Panc1 (cell line): ENCODE results near the gene SLC35D3. TPM values are rescaled to one million over a fixed set of nuclear protein-coding genes. Genes with fewer than 3 reads are reported as not detected.

Experiments used
- ATAC-seq: fragments of 200-7000 bp; cut with Tn5 transposase; 2 replicates; pipeline ENCODE4 v1.9.1; 2020; ENCODE audit warnings: mild to moderate bottlenecking, moderate library complexity
- BruUV-seq: library from RNA; stranded (reverse); fragments of 400-500 nt; replicated peaks from 2 replicates; lab custom pipeline; 2021; lab: Mats Ljungman, UMichigan
- CTCF ChIA-PET: fragments of 300-600 bp; sonication (Branson Sonifier 250); formaldehyde crosslinking; loops from one replicate; lab custom pipeline; 2022; ENCODE audit warnings: antibody characterized with exemption; lab: Charles Lee
- POLR2A ChIA-PET: fragments of 300-600 bp; sonication (Branson Sonifier 250); formaldehyde crosslinking; loops from one replicate; lab custom pipeline; 2022; ENCODE audit warnings: antibody characterized with exemption; lab: Charles Lee
- DNase-seq: peaks from one replicate; pipeline ENCODE4 v3.0.0-alpha.2; 2010; ENCODE audit warnings: low read depth, low spot score
- H3K27ac ChIP-seq: 2 replicates; pipeline ENCODE4 v1.5.1; 2011; ENCODE audit warnings: mild to moderate bottlenecking, low read length, inconsistent platforms
- H3K27me3 ChIP-seq: fragments of 200-500 bp; sonication (Bioruptor generic); 2 replicates; pipeline ENCODE4 v1.6.0; 2014; ENCODE audit warnings: low read length, inconsistent platforms; ENCODE audit not compliant: control insufficient read depth, insufficient read depth
- H3K36me3 ChIP-seq: fragments of 200-500 bp; sonication (Bioruptor generic); 2 replicates; pipeline ENCODE4 v1.5.1; 2014; ENCODE audit warnings: inconsistent platforms, mild to moderate bottlenecking, low read length, moderate library complexity; ENCODE audit not compliant: control insufficient read depth, insufficient read depth
- H3K4me1 ChIP-seq: 2 replicates; pipeline ENCODE4 v1.5.1; 2011; ENCODE audit warnings: inconsistent platforms, mild to moderate bottlenecking, low read length, moderate library complexity; ENCODE audit not compliant: control insufficient read depth, insufficient read depth
- H3K4me3 ChIP-seq, 2 experiments: 2 replicates each; pipeline ENCODE4 v1.5.1; 2011 to 2012; ENCODE audit warnings: low read depth in 2 of 2, low read length in 2 of 2, mild to moderate bottlenecking in 2 of 2, inconsistent platforms in 1 of 2, moderate library complexity in 1 of 2
- H3K9me3 ChIP-seq: fragments of 200-500 bp; sonication (Bioruptor generic); 2 replicates; pipeline ENCODE4 v1.5.1; 2014; ENCODE audit warnings: low read depth, mild to moderate bottlenecking, inconsistent platforms, low read length, moderate library complexity; ENCODE audit not compliant: control insufficient read depth, insufficient read depth
- CTCF ChIP-seq: fragments of 450-650 bp; IDR thresholded peaks from 2 replicates; pipeline ENCODE4 v1.5.1; 2017; ENCODE audit warnings: mild to moderate bottlenecking
- POLR2AphosphoS5 ChIP-seq: IDR thresholded peaks from 2 replicates; pipeline ENCODE4 v1.6.1; 2012; ENCODE audit warnings: mild to moderate bottlenecking, low read depth, low read length, moderate library complexity
- REST ChIP-seq, 2 experiments: IDR thresholded peaks; 2 replicates each; pipeline ENCODE4 v1.6.1; 2011 to 2012; ENCODE audit warnings: low read depth in 2 of 2, control low read depth in 1 of 2, low read length in 1 of 2, mild to moderate bottlenecking in 1 of 2, moderate library complexity in 1 of 2; ENCODE audit not compliant: insufficient read depth in 1 of 2
- SIN3A ChIP-seq: IDR thresholded peaks from 2 replicates; pipeline ENCODE4 v1.6.1; 2012; ENCODE audit warnings: low read depth, mild to moderate bottlenecking, low read length, moderate library complexity, borderline replicate concordance; ENCODE audit not compliant: insufficient read depth
- TCF7L2 ChIP-seq: IDR thresholded peaks from 2 replicates; pipeline ENCODE4 v1.6.1; 2011; ENCODE audit warnings: mild to moderate bottlenecking, low read depth, low read length, inconsistent platforms
- in situ Hi-C: cut with HindIII; loops from 2 replicates; pipeline ENCODE4 v1.10.0; 2016; ENCODE audit warnings: low sequenced_read_pairs, low pct_unique_long_range_greater_than_20kb
- intact Hi-C: fragments of 100-400 bp; cut with micrococcal nuclease; formaldehyde crosslinking; loops from one replicate; pipeline ENCODE4 v1.10.0; 2022; ENCODE audit not compliant: unreplicated experiment
- total RNA-seq: library from RNA; stranded (reverse); gene quantifications from one replicate; pipeline ENCODE4 v1.2.1, GENCODE V29; 2021; ENCODE audit not compliant: unreplicated experiment

Gene SLC35D3
- total RNA-seq, 1 experiment from 2014 or later, result not detected

GRCh38 chr6:136880748-136881460 lies 41.2 kb upstream of the SLC35D3 start:
- ChIA-PET POLR2A (no interaction called here), CTCF (no interaction called here)
- ATAC-seq (no peak), DNase-seq (no peak)
- Histone ChIP-seq H3K36me3 (no peaks in the 10 kb centered on the region), H3K9me3 (no peaks in the 10 kb centered on the region), H3K27ac (no peak overlapping the region), H3K27me3 (no peaks in the 10 kb centered on the region), H3K4me3 (no peak overlapping the region), H3K4me1 (no peaks in the 10 kb centered on the region)
- intact Hi-C loops (no loop called here), in situ Hi-C loops (no loop called here)
- BruUV-seq, result no TSS peak
- TF ChIP-seq CTCF (no peak), POLR2AphosphoS5 (no peak)

GRCh38 chr6:136886091-136886490 lies 36.0 kb upstream of the SLC35D3 start:
- POLR2A ChIA-PET, result no interaction called here
- no peaks in the 10 kb centered on the region for H3K9me3 ChIP-seq
- TF ChIP-seq SIN3A (no peak), CTCF (no peak), REST (IDR thresholded peaks at IDR 0.05; ENCODE audit: insufficient read depth in 1 of 2, low read depth in 2 of 2, low read length in 1 of 2) (no peak), POLR2AphosphoS5 (no peak), TCF7L2 (no peak)
- CTCF ChIA-PET, result no interaction called here
- in situ Hi-C loops, result no loop called here
- intact Hi-C loops, result no loop called here
- no peak overlapping the region for H3K27ac ChIP-seq
- no peaks in the 10 kb centered on the region for H3K27me3 ChIP-seq
- H3K36me3 ChIP-seq, result no peaks in the 10 kb centered on the region; the same call in 1 of the 2 replicates
- no TSS peak for BruUV-seq
- no peaks in the 10 kb centered on the region for H3K4me1 ChIP-seq
- DNase-seq (no peak), ATAC-seq (no peak)
- no peak overlapping the region for H3K4me3 ChIP-seq
